Adrenal gland (tissue), 12 donors: Measurements from ENCODE around the gene RPL36. TPM values are rescaled to one million over a fixed set of nuclear protein-coding genes. Genes with fewer than 3 reads are reported as not detected.

Source experiments
- DNase-seq, 7 donors: peaks; one replicate each; pipeline ENCODE4 v3.0.0-alpha.2; 2019 to 2020
- H3K27ac ChIP-seq, 5 donors: fragments of 200-600 bp; sonication (generic) in 4 of 5; 1 replicate in 3 of 5; 2 replicates in 2 of 5; pipeline versions ENCODE4 v1.5.1 to v1.8.0; 2016 to 2020; ENCODE audit warnings: mild to moderate bottlenecking in 1 of 5
- H3K27me3 ChIP-seq: fragments of 200-600 bp; 2 replicates; pipeline ENCODE4 v1.8.0; 2021
- H3K36me3 ChIP-seq, 2 donors: fragments of 200-600 bp; replicated peaks in 1 of 2; 1 replicate in 1 of 2; 2 replicates in 1 of 2; pipeline versions ENCODE4 v1.5.1 to v1.8.0; 2018 to 2022
- H3K4me1 ChIP-seq, 2 donors: fragments of 200-600 bp; replicated peaks in 1 of 2; 1 replicate in 1 of 2; 2 replicates in 1 of 2; pipeline versions ENCODE4 v1.5.1 to v1.8.0; 2018 to 2021
- H3K4me3 ChIP-seq, 4 donors: fragments of 200-600 bp; sonication (generic) in 3 of 4; one replicate each; pipeline ENCODE4 v1.5.1; 2016 to 2018
- H3K9me3 ChIP-seq, 3 donors: fragments of 200-600 bp; sonication (generic) in 1 of 3; replicated peaks in 1 of 3; 1 replicate in 2 of 3; 2 replicates in 1 of 3; pipeline versions ENCODE4 v1.5.1 to v1.8.0; 2016 to 2021
- CTCF ChIP-seq, 6 experiments: fragments of 450-650 bp in 4 of 6; fragments of 200-600 bp in 2 of 6; sonication (generic) in 1 of 6; IDR thresholded peaks; 1 replicate in 5 of 6; 2 replicates in 1 of 6; pipeline versions ENCODE4 v1.5.1 to v1.8.0; 2016 to 2021; ENCODE audit warnings: antibody characterized with exemption in 6 of 6, mild to moderate bottlenecking in 2 of 6, moderate library complexity in 1 of 6
- POLR2A ChIP-seq, 2 donors: fragments of 450-650 bp; IDR thresholded peaks; one replicate each; pipeline ENCODE4 v1.6.1; 2017; ENCODE audit warnings: antibody characterized with exemption in 2 of 2, mild to moderate bottlenecking in 2 of 2, moderate library complexity in 1 of 2
- WGBS, 4 donors: extraction: QIAGEN DNeasy Blood & Tissue Kit in 2 of 4; methylation state at CpG; one replicate each; pipeline versions ENCODE4 v1.1.5 to v1.1.7; 2013 to 2017; 5-methylcytosine and 5-hydroxymethylcytosine counted together
- intact Hi-C, 2 donors: fragments of 100-400 bp; cut with DNase I; formaldehyde crosslinking; loops; one replicate each; pipeline versions ENCODE4 v1.14.1 to v1.15.0; 2022 to 2023
- polyA plus RNA-seq, 3 donors: library from polyadenylated mRNA; stranded (reverse); fragments of 200-250 nt in 2 of 3; fragments of 350-450 nt in 1 of 3; fragmentation: Illumina TruSeq in 1 of 3; extraction: RNeasy Lipid Tissue Mini Kit (QIAGEN cat#74804) in 1 of 3; gene quantifications; one replicate each; pipeline ENCODE4 v1.2.3, GENCODE V29; 2013 to 2014
- total RNA-seq, 9 donors: library from RNA; depleted of rRNA in 4 of 9; stranded (reverse); fragments of >200 nt in 4 of 9; fragments of 120-200 nt in 1 of 9; fragmentation: NEBNext Ultra II Directional in 1 of 9; extraction: Animal tissue kit (Norgen Biotek cat#: 25700) in 1 of 9; gene quantifications; one replicate each; pipeline versions ENCODE4 v1.1.0 to v1.2.4, GENCODE V29; 2013 to 2023
- donor health status: healthy with polysubstance abuse.
- donor health status: Bipolar disorder and iron deficiency.
- donor health status: DM: yes; HTN: yes; CAD: no.
- donor health status: DM: no; HTN: no; CAD: no.
- donor health status: DM: no; HTN: no; CAD: no.
- donor health status: DM: yes; HTN: yes; CAD: no.

RPL36 gene
- total and polyA plus RNA-seq, 12 donors: 615 to 3,360 (median 1,204) TPM

- H3K27me3 ChIP-seq: no peaks in the 10 kb centered on the region
- H3K36me3 ChIP-seq: no peaks in the 10 kb centered on the region
- intact Hi-C loops: no loop called here
- no peaks in the 10 kb centered on the region for H3K9me3 ChIP-seq
- H3K4me3 ChIP-seq: peak within 1 kb of the TSS; percentile 73 to 99 (median 92)
- peak within 1 kb of the TSS; percentile 63 to 90 (median 84) for H3K27ac ChIP-seq
- peak; percentile 98 to 100 (median 99) for DNase-seq
- H3K4me1 ChIP-seq: peaks cover 13% of the 10 kb centered on the region in 2 donors
- TF ChIP-seq CTCF (IDR thresholded peaks at IDR 0.05): no peak
- peak in 1 of 2 donors; percentile 50 for TF ChIP-seq POLR2A (IDR thresholded peaks at IDR 0.05)
- 0 to 2% (median 1%) methylated on average over 9 to 94 of the region's 94 CpGs for WGBS, 4 donors
These were observed 9.4 kb upstream of the RPL36 start, which contains the start of the genes HSD11B1L and MICOS13 for GRCh38 chr19:5680437-5681368. Gene HSD11B1L (plus strand): TSS chr19:5681027. CDS start chr19:5684833, 3,806 bp downstream. Gene MICOS13 (minus strand): TSS chr19:5680516. CDS start chr19:5680486, 30 bp downstream.

GRCh38 chr19:5681391-5682106, 8.5 kb upstream of the RPL36 start:
- Histone ChIP-seq H3K4me1 (peaks cover 13 to 18% of the 10 kb centered on the region in 2 donors), H3K4me3 (peak overlapping the region in 1 of 4 donors; percentile 73), H3K27me3 (no peaks in the 10 kb centered on the region), H3K9me3 (no peaks in the 10 kb centered on the region), H3K27ac (peak overlapping the region in 1 of 5 donors; percentile 89), H3K36me3 (no peaks in the 10 kb centered on the region)
- DNase-seq: peak in 3 of 7 donors; percentile 22 to 40 (median 38)
- WGBS, 4 donors: 61 to 63% (median 62%) methylated on average over 17 of the region's 17 CpGs
- TF ChIP-seq POLR2A (IDR thresholded peaks at IDR 0.05) (no peak), CTCF (IDR thresholded peaks at IDR 0.05) (no peak)
- intact Hi-C loops: no loop called here

GRCh38 chr19:5682107-5682482, 8.0 kb upstream of the RPL36 start:
- no peak overlapping the region for H3K27ac ChIP-seq
- 91 to 97% (median 94%) methylated on average over 3 of the region's 3 CpGs for WGBS, 4 donors
- H3K4me3 ChIP-seq: no peak overlapping the region
- H3K9me3 ChIP-seq: no peaks in the 10 kb centered on the region
- intact Hi-C loops: no loop called here
- H3K36me3 ChIP-seq: no peaks in the 10 kb centered on the region
- DNase-seq: peak in 2 of 7 donors; percentile 19 to 21
- TF ChIP-seq CTCF (IDR thresholded peaks at IDR 0.05) (no peak), POLR2A (IDR thresholded peaks at IDR 0.05) (no peak)
- H3K27me3 ChIP-seq: no peaks in the 10 kb centered on the region
- H3K4me1 ChIP-seq: peaks cover 13 to 19% of the 10 kb centered on the region in 2 donors
